GF-D8 (cell line): Measurements from ENCODE around the gene UNC119.

Experiments
- DNase-seq: peaks from one replicate; lab custom pipeline; 2025; lab: John Stamatoyannopoulos, UW

UNC119 gene

DNA sequence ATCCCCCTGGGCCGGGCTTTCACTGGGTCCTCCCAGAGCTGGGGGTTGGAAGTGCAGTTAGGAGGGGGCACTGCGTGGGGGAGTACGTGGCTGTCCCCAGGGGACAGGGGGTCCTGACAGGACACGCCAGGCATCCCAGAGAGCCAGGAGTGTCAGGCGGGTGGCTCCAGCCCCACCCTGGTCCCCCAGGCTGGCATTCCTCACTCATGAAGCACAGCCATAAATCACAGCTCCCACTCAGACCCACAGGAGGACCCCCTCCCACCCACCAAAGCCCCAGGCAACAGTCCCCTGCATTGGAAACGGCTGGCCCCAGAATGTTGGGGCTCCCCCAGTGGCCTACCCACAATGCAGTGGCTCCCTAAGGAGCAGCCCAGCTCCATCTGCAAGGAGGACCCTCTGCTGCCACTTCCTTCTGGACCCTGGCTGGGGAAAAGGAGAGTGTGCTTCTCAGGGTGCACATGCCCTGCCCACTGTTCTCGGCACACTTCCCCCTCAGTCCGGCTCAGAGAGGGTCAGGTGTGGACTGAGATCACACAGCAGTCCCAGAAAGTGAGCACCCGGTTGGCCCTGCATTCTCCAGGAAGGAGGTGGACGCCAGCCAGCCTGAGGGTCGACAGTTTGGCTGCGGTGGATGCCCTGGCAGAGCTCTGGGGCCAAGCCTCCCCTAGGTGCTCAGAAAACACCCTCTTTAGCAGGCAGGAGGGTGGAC, 53.6 kb downstream of the UNC119 start:
- no peak for DNase-seq

DNA sequence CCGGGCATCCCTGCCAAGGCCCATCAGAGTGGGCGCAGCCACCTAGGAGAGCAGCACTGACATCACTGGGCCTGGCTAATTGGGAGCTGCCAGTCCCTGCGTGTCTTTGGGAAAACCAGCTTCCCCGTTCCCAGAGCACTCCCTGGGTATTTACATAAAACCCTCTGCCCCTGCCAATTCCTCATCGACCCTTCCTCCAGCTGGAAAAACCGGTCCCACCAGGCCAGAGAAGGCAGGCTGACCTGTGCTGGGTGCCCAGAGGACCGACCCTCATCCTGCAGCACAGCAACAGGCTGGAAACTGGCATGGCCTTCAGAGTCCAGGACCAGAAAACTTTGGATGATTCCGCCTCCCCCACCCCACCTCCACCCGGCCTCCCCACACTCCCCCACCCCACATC, 54.5 kb downstream of the UNC119 start:
- DNase-seq: no peak
